Measurements from ENCODE around the gene ZNF423.

The ZNF423 gene

GRCh38 chr16:49844359-49844758 lies 11.6 kb downstream of the ZNF423 start:
- DNase-seq, result no peak

GRCh38 chr16:49843758-49844157 lies 12.2 kb downstream of the ZNF423 start:
- DNase-seq, result no peak

DNA sequence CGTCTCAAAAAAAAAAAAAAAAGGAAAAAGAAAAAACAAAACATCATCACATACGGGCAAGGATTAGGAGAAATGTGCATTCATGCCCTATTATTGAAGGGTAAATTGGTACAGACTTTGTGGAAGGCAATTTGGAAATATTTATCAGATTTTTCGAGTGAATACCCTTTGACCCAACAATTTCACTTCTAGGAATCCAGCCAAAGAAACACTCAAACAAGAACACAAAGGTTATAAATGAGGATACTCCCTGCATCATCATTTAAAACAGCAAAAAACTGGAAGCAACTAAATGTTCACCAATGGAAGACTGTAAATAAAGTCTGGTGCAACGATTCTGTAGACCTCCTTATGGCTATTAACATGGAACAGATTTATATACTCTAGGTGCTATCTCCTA lies 12.9 kb downstream of the ZNF423 start:
- DNase-seq, result no peak

DNA sequence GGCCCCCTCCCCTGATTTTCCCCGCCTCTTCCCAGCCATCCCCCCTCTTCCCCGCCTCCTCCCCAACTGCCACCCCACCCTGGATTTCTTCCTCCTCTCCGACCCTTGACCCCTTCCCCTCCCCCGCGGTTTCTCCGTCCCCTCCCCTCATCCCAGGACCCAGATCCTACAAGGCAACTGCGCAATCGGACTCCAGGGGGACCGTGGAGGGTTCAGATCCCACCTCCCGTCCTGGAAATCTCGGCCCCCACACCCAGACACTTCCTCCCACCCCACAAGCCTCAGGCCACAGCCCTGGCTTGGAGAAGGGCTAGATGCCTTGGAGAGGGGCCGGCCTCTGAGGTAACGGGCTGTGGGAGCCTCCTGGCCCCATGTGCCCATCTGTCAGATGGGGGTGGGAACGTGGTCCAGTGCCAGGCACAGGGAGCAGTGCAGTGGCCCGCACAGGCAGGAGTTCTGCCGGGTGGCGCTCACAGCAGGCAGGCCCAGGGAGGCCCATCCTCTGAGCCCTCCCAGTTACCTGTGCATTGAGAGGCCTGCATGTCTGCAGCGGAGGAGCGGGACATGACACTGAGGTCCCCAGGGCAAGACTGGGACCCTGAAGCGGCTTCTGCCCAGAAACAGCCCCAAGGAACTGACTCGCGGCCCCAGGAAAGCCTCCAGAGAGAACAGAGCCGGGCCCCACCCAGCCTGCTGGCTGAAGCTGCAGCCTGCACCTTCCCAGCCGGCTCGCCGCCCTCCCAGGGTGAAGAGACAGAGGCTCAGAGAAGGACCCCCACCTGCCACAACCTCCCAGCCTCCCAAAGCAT lies 16.7 kb downstream of the ZNF423 start:
- no peak for DNase-seq

DNA sequence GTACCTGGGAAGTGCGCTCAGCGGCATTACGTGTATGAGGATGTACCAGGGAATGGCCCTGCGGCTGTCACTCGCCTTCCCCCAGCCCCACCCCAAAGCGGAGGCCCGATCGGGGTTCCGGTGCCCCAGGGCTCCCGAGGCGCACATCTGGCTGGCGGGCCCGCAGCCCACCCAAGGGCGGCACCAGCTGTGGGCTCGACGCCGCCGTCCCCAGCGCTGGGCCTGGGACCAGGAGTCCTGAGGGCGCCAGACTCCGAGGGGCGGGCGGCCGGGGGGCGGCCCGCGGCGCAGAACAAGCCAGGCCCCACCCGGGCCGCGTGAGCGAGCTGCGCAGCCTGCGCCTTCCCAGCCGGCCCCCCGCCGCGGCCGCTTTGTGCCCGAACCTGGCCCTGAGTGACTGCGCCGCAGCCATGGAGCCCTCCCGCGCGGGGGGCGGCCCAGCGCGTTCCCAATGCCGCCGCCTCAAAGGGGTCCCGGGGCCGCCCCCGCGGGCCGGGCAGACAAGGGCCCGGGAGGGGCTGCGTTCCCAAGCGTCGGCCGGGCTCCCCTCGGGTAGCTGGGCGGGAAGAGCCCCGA lies 17.4 kb downstream of the ZNF423 start:
- no peak for DNase-seq

- no peak for DNase-seq
Measured at GRCh38 chr16:49837688-49838410, 18.1 kb downstream of the ZNF423 start.

GRCh38 chr16:49836668-49837067 lies 19.2 kb downstream of the ZNF423 start:
- DNase-seq, result no peak

DNA sequence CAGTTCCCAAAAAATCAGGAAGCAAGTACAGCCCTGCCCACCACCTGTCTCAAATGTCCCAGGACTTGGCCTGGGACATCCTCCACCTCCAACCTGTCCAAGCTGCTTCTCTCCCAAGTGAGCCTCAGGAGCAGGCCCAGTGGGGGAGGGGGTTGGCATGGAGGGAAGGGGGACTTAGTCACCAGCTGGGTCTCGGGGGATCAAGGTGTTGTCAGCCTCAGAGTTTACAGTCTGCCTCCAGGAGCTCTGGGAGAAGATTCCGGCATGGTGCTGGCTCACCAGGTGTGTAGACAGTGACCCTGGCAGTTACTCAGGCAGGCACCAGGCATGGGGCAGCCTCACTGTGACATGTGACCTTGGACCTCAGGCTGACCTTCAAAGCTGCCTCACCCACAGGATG lies 19.7 kb downstream of the ZNF423 start:
- no peak for DNase-seq

- DNase-seq, result no peak
Measured at GRCh38 chr16:49835161-49835777, 20.6 kb downstream of the ZNF423 start.

DNA sequence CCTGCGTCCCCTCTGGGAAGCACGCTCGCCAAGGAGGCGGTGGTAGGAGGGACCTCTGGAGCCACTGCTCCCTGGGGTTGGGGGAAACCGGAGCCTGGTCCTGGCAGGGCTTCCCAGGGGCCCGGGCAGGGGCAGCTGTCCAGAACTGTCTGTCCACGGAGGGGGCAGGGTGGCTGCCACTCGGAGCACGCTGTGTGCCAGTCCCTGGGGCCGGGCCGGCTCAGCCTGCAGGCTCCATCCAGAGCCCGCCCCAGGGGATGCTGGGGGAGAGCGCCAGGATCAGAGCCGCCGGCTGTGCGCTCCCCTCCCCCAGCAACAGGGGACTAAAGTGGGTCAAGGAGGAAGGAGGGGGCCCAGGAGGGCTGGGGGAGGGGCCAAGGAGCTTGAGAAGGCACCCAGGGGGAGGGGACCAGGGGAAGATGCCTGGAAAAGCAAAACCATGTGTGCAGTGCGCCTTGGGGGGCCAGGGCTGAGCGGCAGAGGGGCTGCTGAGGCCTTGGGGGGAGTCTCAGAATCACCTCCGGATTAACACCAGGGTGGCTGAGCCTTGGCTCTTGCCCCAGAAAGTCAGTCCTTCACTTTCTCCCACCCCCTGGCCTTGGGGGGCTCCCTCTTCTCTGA lies 21.3 kb downstream of the ZNF423 start:
- DNase-seq, result no peak

GRCh38 chr16:49833796-49834530 lies 21.9 kb downstream of the ZNF423 start:
- DNase-seq, result no peak

GRCh38 chr16:49833085-49833484 lies 22.8 kb downstream of the ZNF423 start:
- DNase-seq, result no peak

DNA sequence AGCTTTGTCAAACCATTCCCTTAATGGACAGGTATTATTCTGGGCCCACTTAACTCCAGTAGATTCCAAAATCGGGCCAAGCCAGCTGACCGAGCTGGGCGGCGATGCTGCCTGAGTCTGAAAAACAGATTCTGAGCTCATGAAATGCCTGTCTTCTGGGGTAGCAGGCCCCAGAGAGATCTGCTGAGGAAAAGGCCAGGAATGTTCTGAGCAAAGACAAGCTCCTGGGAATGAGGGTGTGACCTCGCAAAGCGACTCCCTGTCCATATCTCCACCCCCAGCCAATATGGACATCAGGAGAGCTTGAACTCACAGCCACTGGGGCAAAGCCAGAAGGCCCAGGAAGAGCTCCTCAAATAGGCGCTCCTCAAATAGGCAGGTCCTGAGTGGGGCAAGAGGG lies 23.7 kb downstream of the ZNF423 start:
- DNase-seq, result no peak

GRCh38 chr16:49830873-49831272 lies 25.0 kb downstream of the ZNF423 start:
- no peak for DNase-seq

DNA sequence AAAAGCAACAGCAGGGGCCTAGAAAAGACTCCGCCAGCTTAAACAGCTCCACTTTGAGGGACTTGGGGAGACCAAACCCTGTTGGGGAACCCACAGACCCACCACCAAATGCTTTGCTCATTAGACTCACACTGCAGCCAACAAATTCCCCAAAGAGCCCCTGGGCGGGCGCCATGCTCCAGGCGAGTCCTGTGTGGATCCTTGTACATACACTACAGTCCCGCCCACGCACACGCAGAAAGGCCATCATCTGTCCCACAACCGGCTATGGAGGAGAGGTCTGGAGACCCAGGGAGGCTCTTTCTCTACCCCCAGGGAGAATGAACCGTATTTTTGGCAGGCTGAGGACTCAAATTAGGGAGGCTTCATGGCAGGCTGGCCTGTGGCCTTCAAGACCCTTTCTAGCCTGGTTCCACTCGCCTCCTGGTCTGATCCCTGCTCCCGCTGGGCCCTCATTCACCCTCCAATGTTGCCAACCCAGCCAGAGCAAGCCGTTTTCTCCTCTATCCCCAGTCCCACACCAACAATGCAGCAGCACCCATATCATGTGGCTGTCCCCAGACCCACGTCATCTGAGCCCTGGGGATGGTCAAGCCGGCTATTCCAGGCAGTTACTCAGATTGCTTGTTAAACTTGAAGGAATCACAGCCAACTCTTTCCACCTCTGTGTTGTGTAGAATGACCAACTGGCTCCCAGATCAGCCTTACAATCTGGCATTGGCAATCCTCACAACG lies 27.2 kb downstream of the ZNF423 start:
- DNase-seq, result no peak

DNA sequence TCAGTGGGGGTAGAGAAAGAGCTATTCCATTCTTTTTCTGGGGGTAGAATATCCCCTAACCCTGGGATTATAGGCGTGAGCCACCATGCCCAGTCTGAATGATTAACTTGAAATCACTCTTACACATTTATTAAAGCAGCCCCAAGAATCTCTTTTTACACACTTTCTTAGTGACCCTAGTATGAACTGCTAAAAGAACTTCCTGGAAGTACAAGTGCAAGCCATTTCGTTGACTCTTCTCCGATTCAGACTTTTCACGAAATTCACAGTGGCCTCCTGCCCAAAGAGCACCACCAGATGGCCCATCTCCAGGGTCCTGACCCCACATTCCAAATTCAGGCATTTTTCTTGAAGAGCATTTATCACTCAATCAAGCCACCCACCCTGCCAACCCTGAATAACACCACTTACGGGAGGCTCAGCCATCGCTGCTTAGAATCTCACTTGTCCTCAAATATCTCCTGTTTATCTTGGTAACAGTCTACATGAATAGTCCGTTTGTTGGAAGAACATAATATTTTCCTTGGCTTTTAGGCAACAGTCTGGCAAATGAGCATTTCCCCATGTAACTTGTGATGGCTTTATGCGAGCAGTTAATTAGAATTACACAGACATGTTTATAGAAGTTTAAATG lies 28.0 kb downstream of the ZNF423 start:
- DNase-seq, result no peak

- no peak for DNase-seq
Measured at GRCh38 chr16:49826515-49826914, 29.4 kb downstream of the ZNF423 start.

GRCh38 chr16:49825041-49825440 lies 30.9 kb downstream of the ZNF423 start:
- no peak for DNase-seq

GRCh38 chr16:49824593-49824992 lies 31.3 kb downstream of the ZNF423 start:
- DNase-seq, result no peak

DNA sequence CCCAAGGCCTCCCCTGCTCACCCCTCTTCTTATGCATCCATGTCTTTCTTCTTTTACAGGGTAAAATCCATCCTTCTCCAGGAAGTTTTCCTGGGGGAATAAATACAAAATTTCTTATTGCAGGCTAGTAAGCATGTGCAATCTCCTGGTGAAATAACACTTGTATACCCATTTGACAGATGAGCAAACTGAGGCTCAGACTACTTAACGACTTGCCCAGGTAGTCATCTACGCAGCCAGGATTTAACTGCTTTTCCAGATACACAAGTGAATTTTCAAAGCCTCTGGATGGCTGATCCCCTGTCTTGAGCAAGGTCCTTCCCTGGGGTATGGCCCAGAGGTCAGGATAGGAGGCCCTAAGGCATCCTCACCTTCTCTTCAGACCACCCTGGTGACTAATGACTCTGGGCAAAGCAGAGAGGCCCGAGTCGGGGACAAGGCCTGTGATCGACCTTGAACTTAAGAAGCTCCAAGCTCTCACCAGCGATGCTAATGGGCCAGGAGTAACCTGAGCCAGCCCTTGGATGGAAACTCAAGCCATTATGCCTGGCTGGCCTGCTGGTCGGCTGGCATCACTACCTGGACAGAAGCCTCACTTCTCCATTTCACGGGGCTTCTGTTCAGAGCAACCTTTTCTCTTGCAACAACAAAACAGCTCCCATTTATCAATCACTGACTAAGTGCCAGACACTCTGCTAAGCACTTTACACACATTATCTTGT lies 33.1 kb downstream of the ZNF423 start:
- no peak for DNase-seq
